C4-2B (cell line): ENCODE data around the gene ZNF446.

Experiments used
- H3K27ac ChIP-seq: fragments of 450-650 bp; 2 replicates; pipeline ENCODE4 v1.5.1; 2017
- CTCF ChIP-seq: fragments of 450-650 bp; conservative IDR thresholded peaks from 2 replicates; pipeline ENCODE4 v1.5.1; 2017; ENCODE audit warnings: mild to moderate bottlenecking
- ZFX ChIP-seq: fragments of 450-650 bp; IDR thresholded peaks from 2 replicates; pipeline ENCODE4 v1.6.1; 2017

The ZNF446 gene

GRCh38 chr19:58519087-58519354, 42.9 kb downstream of the ZNF446 start:
- peak overlapping the region; percentile 89 for H3K27ac ChIP-seq

GRCh38 chr19:58519355-58520256, 43.5 kb downstream of the ZNF446 start, which contains the start of gene ZBTB45:
Gene ZBTB45 (minus strand): TSS chr19:58519810. CDS start chr19:58517673, 2,137 bp downstream.
- peak; percentile 95 for TF ChIP-seq ZFX
- TF ChIP-seq CTCF, result peak; percentile 88

More at GRCh38 chr19:58519087-58519354, 42.9 kb downstream of the ZNF446 start:
- TF ChIP-seq CTCF (no peak; the same call in 1 of the 2 replicates), ZFX (no peak)

GRCh38 chr19:58520257-58520599, 44.1 kb downstream of the ZNF446 start:
- TF ChIP-seq ZFX, result no peak
- no peak for TF ChIP-seq CTCF
- peak overlapping the region; percentile 89 for H3K27ac ChIP-seq

More at GRCh38 chr19:58519355-58520256, 43.5 kb downstream of the ZNF446 start, which contains the start of gene ZBTB45:
- H3K27ac ChIP-seq, result peak within 1 kb of the TSS; percentile 89

GRCh38 chr19:58521651-58522050, 45.5 kb downstream of the ZNF446 start:
- peak overlapping the region; percentile 89 for H3K27ac ChIP-seq
- no peak for TF ChIP-seq CTCF
- no peak for TF ChIP-seq ZFX

- H3K27ac ChIP-seq, result no peak overlapping the region
- TF ChIP-seq ZFX (no peak), CTCF (no peak)
Observed at GRCh38 chr19:58522709-58523108, 46.6 kb downstream of the ZNF446 start.

GRCh38 chr19:58529405-58529804, 53.3 kb downstream of the ZNF446 start:
- TF ChIP-seq ZFX, result no peak
- TF ChIP-seq CTCF, result no peak
- no peak overlapping the region for H3K27ac ChIP-seq
